Eye (tissue), 1 donor: ENCODE measurements around the gene MYOD1.

Source experiments
- DNase-seq: peaks from one replicate; pipeline ENCODE4 v3.0.0-alpha.2; 2015

MYOD1 gene

DNA sequence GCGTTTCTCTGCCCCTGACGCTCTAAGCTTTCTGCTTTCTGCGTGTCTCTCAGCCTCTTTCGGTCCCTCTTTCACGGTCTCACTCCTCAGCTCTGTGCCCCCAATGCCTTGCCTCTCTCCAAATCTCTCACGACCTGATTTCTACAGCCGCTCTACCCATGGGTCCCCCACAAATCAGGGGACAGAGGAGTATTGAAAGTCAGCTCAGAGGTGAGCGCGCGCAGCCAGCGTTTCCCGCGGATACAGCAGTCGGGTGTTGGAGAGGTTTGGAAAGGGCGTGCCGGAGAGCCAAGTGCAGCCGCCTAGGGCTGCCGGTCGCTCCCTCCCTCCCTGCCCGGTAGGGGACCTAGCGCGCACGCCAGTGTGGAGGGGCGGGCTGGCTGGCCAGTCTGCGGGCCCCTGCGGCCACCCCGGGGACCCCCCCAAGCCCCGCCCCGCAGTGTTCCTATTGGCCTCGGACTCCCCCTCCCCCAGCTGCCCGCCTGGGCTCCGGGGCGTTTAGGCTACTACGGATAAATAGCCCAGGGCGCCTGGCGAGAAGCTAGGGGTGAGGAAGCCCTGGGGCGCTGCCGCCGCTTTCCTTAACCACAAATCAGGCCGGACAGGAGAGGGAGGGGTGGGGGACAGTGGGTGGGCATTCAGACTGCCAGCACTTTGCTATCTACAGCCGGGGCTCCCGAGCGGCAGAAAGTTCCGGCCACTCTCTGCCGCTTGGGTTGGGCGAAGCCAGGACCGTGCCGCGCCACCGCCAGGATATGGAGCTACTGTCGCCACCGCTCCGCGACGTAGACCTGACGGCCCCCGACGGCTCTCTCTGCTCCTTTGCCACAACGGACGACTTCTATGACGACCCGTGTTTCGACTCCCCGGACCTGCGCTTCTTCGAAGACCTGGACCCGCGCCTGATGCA lies at the start of gene MYOD1:
Gene MYOD1, plus strand, starts transcription at position 544 of the 910 bp plus-strand sequence. Its CDS starts 212 bp downstream, at position 756.
- peak; percentile 56 for DNase-seq

DNA sequence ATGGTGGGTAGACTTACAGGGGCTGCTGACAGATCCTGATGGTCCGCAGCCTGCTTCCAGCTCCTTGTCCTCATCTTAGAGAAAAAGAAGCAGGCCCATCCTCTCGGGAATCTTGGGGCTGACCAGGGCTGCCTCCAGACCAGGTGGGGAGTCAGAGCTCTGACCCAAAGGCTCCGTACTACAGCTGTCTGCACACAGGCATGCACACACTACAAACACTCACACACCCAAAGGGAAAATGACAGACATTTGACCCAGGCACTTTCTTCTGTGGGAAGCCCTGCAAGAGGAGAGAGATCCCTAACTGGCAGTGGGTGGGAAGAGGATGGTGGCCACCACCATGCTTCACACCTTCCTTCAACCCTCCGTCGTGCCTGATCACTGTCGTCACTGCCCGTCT lies 46.9 kb upstream of the MYOD1 start:
- no peak for DNase-seq

DNA sequence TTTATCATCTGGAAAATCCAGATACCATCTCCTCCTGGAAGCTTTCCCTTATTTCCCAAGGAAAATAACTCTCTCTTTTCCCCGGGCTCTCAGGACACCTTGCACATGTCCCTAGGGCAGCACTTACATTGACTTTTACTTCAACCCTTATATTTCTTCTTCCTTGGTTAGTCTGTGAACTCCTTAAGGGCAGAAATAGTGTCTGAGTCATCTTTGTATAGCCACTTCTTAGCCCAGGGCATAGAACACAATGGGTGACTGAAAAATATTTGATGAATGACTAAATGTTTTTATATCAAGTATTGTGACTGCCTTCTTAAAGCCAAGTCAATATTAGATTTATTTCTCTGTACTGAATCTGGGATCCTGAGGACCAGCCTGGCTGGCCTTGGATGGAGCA lies 45.4 kb upstream of the MYOD1 start:
- no peak for DNase-seq

DNA sequence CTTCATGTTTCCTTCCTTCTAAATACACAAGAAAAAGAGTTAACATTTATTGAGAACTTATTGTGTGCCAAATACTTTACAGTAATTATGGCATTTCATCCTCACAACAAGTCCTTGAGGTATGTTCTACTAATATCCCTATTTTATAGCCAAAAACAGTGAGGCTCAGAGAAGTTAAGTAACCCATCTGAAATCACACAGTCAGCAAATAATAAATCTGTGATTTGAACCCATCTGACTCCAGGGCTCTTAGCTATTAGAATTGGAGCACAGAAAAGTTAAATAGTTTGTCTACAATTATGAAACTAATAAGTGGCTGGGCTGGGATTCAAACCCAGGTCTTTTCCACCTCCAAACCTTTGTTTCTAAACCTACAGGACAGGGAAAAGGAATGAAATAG lies 36.5 kb upstream of the MYOD1 start:
- no peak for DNase-seq

DNA sequence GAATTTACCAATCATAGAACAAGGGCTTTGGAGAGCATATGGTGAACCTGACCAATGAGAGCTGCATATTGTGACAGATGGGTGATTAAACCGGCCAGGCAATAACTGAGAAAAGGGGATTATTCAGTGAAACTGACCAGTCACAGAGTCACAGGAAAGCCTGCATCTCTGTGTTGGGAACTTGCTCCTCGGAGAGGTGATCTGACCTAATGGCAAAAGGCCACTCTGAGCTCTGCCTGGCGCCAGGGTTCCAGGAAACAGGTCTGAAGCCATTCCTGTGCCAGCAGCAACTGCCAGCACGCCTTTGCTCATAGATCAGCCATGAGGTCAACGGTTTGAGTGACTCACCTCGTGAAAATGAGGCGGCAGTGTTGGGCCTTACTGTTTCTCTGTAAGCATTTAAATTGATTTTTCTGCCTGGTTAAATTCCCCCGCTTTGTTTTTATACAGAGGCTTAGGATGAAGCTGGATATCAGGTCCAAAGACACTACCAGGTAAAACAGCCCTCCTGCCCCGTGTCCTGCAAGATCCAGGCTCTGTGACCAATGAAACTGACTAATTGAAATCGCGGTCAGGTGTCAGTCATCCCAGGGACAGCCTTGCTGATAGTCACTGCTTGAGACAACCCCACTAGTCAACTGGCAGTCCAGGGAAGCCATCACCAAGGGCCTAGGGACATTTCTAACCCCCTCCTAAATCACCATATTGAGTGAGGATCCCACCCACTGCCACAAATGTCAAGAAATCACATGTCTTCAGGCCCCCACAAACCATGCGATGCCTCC lies 35.8 kb upstream of the MYOD1 start:
- DNase-seq = no peak

GRCh38 chr11:17684550-17684949 lies 34.8 kb upstream of the MYOD1 start:
- no peak for DNase-seq

DNA sequence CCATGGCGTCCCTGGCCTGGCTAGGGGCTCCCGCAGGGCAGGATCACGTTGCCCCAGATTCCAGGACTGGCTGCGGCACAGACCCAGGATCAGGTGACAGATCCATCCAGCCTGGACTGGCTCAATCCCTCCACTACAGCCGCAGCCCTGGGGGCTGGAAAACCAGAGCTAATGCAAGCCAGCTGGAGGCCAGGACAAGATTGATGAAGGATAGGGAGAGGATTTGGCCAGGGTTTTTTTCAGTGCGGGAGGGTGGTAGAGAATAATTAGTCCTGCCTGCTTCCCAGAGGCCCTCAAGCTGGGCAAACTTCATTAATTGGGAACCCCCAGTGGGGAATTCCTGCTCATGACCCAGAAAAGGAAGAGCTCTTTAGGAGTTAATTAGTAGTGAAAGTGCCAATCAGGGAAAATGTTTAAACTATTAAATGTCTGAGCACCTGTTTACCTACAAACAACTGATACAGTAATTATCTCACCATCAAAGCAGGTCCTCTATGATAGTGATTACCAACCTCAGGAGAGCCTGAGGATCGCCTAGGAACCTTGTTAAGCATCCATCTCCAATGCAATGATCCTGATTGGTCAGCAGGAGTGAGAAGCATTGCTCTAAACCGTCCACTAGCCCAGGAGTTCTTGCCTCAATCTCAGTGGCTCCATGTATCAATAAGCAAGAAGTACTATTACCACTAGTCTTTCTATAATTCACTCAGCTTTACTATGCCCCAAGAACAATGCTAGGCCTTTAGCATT lies 33.0 kb upstream of the MYOD1 start:
- DNase-seq = peak; percentile 63

- peak; percentile 32 for DNase-seq
Observed at GRCh38 chr11:17687946-17688670, 31.3 kb upstream of the MYOD1 start.

DNA sequence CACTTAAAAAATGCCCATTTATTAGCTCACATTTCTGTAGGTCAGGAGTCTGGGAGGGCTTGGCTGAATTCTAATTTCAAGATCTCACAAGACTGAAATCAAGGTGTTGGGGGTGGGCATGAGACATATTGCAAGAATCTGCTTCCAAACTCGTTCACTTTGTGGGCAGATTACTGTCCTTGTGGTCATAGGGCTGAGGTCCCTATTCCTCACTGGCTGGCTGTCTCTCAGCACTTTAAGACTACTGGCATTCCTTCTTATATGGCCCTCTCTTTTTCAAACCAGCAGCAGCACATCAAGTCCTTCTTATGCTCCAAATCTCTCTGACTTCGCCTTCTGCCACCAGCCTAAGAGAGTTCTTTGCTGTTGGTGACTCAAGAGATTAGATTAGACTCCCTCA lies 27.8 kb upstream of the MYOD1 start:
- DNase-seq = no peak

GRCh38 chr11:17691976-17692375 lies 27.4 kb upstream of the MYOD1 start:
- peak; percentile 33 for DNase-seq

- DNase-seq = no peak
Observed at GRCh38 chr11:17692931-17693330, 26.4 kb upstream of the MYOD1 start.

- no peak for DNase-seq
Observed at GRCh38 chr11:17693531-17693930, 25.8 kb upstream of the MYOD1 start.

- DNase-seq = no peak
Observed at GRCh38 chr11:17694494-17695110, 24.8 kb upstream of the MYOD1 start.

DNA sequence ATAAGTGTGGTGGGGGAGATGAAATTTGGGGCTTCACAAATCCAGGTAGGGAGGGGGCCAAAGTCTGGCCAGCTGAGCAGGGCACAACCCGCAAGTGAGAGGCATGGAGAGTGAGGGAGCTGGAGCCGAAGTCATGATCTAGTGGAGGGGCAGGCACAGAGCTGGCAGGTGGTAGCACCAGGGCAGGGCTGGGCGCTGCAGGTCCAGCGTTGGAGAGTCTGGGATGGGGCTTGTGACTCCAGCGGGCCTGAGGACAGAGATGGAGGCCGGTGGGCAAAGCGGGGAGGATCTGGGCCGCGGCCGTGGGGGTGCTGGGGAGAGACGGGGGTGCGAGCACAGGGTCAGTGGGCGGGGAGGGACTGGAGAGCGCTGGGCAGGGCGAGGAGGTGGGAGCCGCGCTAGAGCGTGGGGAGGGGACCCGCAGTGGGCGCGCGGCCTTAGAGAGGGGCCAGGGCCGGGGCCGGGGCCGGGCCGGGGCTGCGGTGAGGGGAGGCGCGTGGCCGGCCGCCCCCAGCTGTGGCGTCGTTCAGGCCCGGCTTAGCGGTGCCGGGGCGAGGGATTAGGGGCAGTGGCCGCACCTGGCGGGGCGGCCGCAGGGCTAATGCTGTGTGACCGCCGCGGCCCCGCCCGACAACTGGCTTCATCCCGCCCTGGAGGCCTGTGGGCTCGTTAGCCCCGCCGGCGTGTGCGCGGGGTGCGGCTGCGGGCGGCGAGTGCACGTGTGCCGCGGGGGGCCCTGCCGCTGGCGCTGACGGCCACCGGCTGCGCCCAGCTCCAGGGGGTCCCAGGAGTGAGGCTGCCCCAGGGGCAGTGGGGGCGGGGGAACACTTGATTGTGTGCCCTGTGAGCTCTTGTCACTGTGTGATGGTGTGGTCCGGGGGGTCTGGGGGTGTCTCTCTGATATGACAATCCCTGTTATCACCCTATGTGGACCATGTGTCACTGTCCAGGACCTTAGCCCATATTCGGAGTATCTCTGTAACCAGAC lies 23.6 kb upstream of the MYOD1 start:
- peak; percentile 44 for DNase-seq

GRCh38 chr11:17696741-17697140 lies 22.6 kb upstream of the MYOD1 start:
- DNase-seq = no peak

DNA sequence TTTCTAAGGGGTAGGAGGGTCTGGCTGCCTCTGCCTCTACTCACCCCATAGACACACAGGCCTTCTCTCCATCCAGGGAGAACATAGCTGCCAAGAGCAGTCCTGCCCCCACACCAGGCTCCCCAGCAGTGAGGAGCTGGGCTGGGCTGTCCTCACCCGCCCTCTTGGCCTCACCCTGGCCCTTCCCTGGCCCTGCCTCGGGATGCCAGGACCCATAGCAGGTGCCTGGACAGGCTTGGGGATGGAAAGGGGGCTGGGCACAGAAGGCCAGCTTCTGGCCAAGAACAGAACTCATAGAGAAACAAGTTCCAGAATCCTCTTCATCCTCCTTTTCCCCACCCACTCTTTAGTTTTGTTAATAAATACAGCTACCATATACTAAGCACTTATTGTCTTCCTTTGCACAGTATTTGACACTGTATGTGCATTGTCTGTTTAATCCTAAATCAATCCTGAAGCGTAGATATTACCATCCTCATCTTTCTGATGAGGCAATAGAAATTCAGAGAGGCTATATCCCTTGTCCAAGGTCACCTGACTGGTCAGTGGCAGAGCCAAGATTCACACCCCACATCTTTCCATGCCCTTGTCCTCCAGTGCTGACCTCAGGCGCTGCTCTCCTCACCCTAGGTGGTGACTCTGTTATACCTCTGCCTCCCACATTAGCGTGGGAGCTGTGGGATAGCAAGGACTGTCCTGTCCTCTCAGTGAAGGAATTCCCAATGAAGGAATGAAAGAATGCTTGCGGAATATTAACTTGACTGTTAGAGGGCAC lies 22.0 kb upstream of the MYOD1 start:
- DNase-seq = no peak

- DNase-seq = peak; percentile 60
Observed at GRCh38 chr11:17699147-17700114, 19.9 kb upstream of the MYOD1 start.

DNA sequence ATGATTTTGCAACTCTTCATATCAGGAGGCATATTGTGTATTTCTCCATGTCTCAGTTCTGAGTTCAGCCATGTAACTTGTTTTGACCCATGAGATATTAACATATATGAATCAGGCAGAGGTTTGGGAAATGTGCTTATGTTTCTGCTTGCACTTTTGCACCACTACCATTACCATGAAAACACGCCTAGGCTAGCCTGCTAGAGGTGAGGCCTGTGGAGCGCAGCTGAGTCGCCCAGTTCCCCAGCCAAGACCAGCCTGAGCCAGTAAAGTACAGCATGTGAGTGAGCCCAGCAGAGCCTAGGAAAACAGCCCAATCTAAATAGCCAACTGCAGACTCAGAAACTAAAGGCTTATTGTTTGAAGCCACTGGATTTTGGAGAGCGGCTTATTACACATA lies 18.4 kb upstream of the MYOD1 start:
- no peak for DNase-seq

- DNase-seq = no peak
Observed at GRCh38 chr11:17702876-17703275, 16.5 kb upstream of the MYOD1 start.
